ENCODE results near the gene KIAA0513.

- TF ChIP-seq TAF1 (IDR thresholded peaks at IDR 0.05; ENCODE audit: low read depth, low read length) = no peak
- TF ChIP-seq POLR2AphosphoS5 (IDR thresholded peaks at IDR 0.05; ENCODE audit: low read depth, low read length) = no peak
- no peak for TF ChIP-seq POLR2A (IDR thresholded peaks at IDR 0.05; ENCODE audit: low read depth, low read length)
These were observed 97.2 kb downstream of the KIAA0513 start for GRCh38 chr16:85124636-85125346.
